AG09309 (cell line): ENCODE results near the gene CCP110.

Source experiments
- DNase-seq: peaks from one replicate; pipeline ENCODE4 v3.0.0-alpha.2; 2010; ENCODE audit warnings: low read depth
- H3K4me3 ChIP-seq: 2 replicates; pipeline ENCODE4 v1.5.1; 2011; ENCODE audit warnings: mild to moderate bottlenecking, low read depth, low read length, moderate library complexity; ENCODE audit not compliant: control insufficient read depth
- CTCF ChIP-seq: IDR thresholded peaks from 2 replicates; pipeline ENCODE4 v1.5.1; 2011; ENCODE audit warnings: mild to moderate bottlenecking, low read depth, low read length, inconsistent platforms; ENCODE audit not compliant: insufficient read depth, control insufficient read depth; ENCODE audit errors: missing control alignments

The CCP110 gene

GRCh38 chr16:19482291-19482690, 41.5 kb upstream of the CCP110 start:
- H3K4me3 ChIP-seq: no peak overlapping the region
- DNase-seq: no peak
- TF ChIP-seq CTCF: no peak

- no peak for TF ChIP-seq CTCF
- H3K4me3 ChIP-seq: no peak overlapping the region
- DNase-seq: no peak
These were observed 39.6 kb upstream of the CCP110 start for GRCh38 chr16:19484096-19484495.

DNA sequence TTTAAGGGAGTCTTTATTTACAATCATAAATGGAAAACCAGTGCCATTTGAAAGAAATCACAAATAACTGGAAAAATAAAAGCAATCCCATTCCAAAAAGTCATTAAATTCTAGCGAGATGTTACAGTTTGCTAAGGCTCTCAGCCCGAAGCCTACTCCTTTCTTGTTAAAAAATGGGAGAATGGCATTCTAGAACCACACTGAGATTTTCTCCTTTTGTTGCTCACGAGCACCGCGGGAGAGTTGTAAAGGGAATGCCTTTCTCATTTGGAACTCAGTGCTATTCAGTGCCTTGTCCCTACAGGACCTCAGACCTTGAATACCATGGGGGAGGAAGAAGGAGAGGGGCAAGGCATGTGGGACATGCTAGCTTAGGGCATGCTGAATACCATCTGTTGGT, 38.1 kb upstream of the CCP110 start:
- no peak for DNase-seq
- TF ChIP-seq CTCF: no peak

DNA sequence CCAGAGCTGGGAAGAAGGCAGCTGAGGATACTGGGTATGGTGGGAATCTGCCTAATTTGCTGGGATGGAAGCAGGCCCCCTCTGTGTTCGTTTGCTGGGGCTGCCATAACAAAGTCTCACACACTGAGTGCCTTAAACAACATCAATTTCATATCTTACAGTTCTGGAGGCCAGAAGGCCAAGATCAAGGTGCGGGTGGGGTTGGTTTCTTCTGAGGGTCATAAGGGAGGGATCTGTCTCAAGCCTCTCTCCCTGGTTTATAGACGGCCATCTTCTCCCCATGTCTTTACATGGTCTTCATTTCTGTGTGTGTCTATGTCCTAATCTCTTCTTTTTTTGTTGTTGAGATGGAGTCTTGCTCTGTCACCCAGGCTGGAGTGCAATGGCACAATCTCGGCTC, 37.7 kb upstream of the CCP110 start:
- no peak overlapping the region for H3K4me3 ChIP-seq
- no peak for TF ChIP-seq CTCF
- DNase-seq: no peak

More for the DNA sequence above, 38.1 kb upstream of the CCP110 start:
- H3K4me3 ChIP-seq: no peak overlapping the region

DNA sequence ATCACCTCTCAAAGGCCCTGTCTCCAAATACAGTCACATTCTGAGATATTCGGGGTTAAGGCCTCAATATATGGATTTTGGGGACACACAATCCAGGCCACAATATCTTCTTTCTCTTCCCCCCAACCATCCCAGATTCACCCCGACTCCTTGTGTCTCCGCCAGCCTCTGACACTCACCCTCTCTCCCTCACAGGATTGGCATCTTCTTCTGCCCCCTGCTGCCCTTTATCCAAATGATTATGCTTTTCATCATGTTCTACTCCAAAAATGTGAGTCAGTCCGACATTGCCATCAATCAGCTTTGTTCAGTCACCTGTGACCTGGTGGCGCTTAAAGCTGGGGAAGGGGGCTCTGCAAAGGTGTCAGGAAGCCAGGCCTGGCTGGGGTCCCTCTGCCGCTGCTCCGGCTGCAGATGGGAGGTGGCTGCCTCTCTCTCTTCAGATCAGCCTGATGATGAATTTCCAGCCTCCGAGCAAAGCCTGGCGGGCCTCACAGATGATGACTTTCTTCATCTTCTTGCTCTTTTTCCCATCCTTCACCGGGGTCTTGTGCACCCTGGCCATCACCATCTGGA, 36.9 kb upstream of the CCP110 start:
- H3K4me3 ChIP-seq: no peak overlapping the region
- no peak for TF ChIP-seq CTCF
- DNase-seq: no peak

GRCh38 chr16:19488213-19488640, 35.5 kb upstream of the CCP110 start:
- TF ChIP-seq CTCF: no peak

GRCh38 chr16:19490619-19491018, 33.1 kb upstream of the CCP110 start:
- no peak for TF ChIP-seq CTCF
- no peak for DNase-seq
- H3K4me3 ChIP-seq: no peak overlapping the region

More at GRCh38 chr16:19488213-19488640, 35.5 kb upstream of the CCP110 start:
- no peak overlapping the region for H3K4me3 ChIP-seq
- DNase-seq: no peak
